Stimulated activated CD8-positive, alpha-beta memory T cell treated with anti-CD3 and anti-CD28 coated beads, Interleukin-7, amount 100 ng/mL, for 1 hour (primary cell): ENCODE measurements around the gene TMBIM4.

Source experiments
- DNase-seq, 2 donors: peaks; one replicate each; pipeline ENCODE4 v3.0.0-alpha.2; 2020; ENCODE audit warnings: low read depth in 2 of 2

Gene TMBIM4

GRCh38 chr12:66140731-66141130 is 29.1 kb downstream of the TMBIM4 start:
- DNase-seq, result no peak

- no peak for DNase-seq
Measured at GRCh38 chr12:66139328-66139727, 30.5 kb downstream of the TMBIM4 start.

- no peak for DNase-seq
Measured at GRCh38 chr12:66137937-66138336, 31.9 kb downstream of the TMBIM4 start.

- DNase-seq, result no peak
Measured at GRCh38 chr12:66132408-66132807, 37.4 kb downstream of the TMBIM4 start.

GRCh38 chr12:66131067-66131688 is 38.6 kb downstream of the TMBIM4 start:
- DNase-seq, result no peak

- peak; percentile 69 to 70 for DNase-seq
Measured at GRCh38 chr12:66130267-66131066, 39.3 kb downstream of the TMBIM4 start, which contains the start of gene LLPH. Gene LLPH (minus strand): TSS chr12:66130750. CDS start chr12:66129106, 1,644 bp downstream.

GRCh38 chr12:66129934-66130266 is 39.9 kb downstream of the TMBIM4 start:
- no peak for DNase-seq

GRCh38 chr12:66127650-66128049 is 42.1 kb downstream of the TMBIM4 start:
- DNase-seq, result no peak

- DNase-seq, result no peak
Measured at GRCh38 chr12:66120477-66120876, 49.3 kb downstream of the TMBIM4 start.

- no peak for DNase-seq
Measured at GRCh38 chr12:66119870-66120241, 49.9 kb downstream of the TMBIM4 start.

GRCh38 chr12:66119229-66119869 is 50.4 kb downstream of the TMBIM4 start:
- DNase-seq, result no peak

GRCh38 chr12:66118240-66118891 is 51.4 kb downstream of the TMBIM4 start:
- DNase-seq, result no peak

GRCh38 chr12:66117242-66117641 is 52.6 kb downstream of the TMBIM4 start:
- DNase-seq, result no peak

- no peak for DNase-seq
Measured at GRCh38 chr12:66115071-66115600, 54.7 kb downstream of the TMBIM4 start.

GRCh38 chr12:66113471-66113870 is 56.3 kb downstream of the TMBIM4 start:
- DNase-seq, result no peak

GRCh38 chr12:66111605-66112004 is 58.2 kb downstream of the TMBIM4 start:
- DNase-seq, result no peak

- DNase-seq, result no peak
Measured at GRCh38 chr12:66109056-66109455, 60.7 kb downstream of the TMBIM4 start.

- no peak for DNase-seq
Measured at GRCh38 chr12:66108386-66108785, 61.4 kb downstream of the TMBIM4 start.

- DNase-seq, result peak in 1 of 2 donors; percentile 19
Measured at GRCh38 chr12:66107451-66107915, 62.3 kb downstream of the TMBIM4 start.

GRCh38 chr12:66103016-66103913 is 66.5 kb downstream of the TMBIM4 start:
- no peak for DNase-seq
